ENCODE measurements around the gene ZNF639. TPM values are rescaled to one million over a fixed set of nuclear protein-coding genes. Genes with fewer than 3 reads are reported as not detected.
A peak's percentile ranks its signal among the peaks of the same experiment; 100 is the strongest.

ZNF639 gene
- total RNA-seq, 1 donor from 2014 or later: 40.2 TPM

DNA sequence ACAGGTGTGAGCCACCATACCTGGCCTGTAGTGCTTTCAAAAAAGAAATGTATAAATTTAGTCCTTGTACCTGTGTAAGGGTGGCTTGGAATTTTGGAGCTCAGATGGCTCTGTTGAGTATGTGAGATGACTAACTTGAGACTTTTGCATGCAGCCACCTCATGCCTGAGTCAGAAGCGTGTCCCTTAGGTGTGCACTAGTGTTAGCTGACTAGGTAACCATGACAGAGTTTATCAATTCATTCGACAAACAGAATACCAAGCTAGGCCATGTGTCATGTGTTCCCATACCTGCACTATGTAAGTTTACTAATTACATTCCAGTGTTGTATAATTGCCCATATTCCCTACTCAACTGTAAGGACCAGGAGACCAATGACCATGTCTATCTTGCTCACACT is 4.0 kb upstream of the ZNF639 start:
- Mint-ChIP-seq H3K27ac (no peak overlapping the region), H3K4me3 (no peak overlapping the region), H3K27me3 (ENCODE audit: low read depth) (no peaks in the 10 kb centered on the region), H3K36me3 (no peaks in the 10 kb centered on the region), H3K9me3 (no peaks in the 10 kb centered on the region), H3K4me1 (peaks cover 13% of the 10 kb centered on the region)
- DNase-seq (ENCODE audit: low spot score in 2 of 2, unreplicated experiment in 2 of 2): no peak
- TF ChIP-seq, protein P1, sequence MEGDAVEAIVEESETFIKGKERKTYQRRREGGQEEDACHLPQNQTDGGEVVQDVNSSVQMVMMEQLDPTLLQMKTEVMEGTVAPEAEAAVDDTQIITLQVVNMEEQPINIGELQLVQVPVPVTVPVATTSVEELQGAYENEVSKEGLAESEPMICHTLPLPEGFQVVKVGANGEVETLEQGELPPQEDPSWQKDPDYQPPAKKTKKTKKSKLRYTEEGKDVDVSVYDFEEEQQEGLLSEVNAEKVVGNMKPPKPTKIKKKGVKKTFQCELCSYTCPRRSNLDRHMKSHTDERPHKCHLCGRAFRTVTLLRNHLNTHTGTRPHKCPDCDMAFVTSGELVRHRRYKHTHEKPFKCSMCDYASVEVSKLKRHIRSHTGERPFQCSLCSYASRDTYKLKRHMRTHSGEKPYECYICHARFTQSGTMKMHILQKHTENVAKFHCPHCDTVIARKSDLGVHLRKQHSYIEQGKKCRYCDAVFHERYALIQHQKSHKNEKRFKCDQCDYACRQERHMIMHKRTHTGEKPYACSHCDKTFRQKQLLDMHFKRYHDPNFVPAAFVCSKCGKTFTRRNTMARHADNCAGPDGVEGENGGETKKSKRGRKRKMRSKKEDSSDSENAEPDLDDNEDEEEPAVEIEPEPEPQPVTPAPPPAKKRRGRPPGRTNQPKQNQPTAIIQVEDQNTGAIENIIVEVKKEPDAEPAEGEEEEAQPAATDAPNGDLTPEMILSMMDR (IDR thresholded peaks at IDR 0.05; ENCODE audit: unreplicated experiment): no peak

DNA sequence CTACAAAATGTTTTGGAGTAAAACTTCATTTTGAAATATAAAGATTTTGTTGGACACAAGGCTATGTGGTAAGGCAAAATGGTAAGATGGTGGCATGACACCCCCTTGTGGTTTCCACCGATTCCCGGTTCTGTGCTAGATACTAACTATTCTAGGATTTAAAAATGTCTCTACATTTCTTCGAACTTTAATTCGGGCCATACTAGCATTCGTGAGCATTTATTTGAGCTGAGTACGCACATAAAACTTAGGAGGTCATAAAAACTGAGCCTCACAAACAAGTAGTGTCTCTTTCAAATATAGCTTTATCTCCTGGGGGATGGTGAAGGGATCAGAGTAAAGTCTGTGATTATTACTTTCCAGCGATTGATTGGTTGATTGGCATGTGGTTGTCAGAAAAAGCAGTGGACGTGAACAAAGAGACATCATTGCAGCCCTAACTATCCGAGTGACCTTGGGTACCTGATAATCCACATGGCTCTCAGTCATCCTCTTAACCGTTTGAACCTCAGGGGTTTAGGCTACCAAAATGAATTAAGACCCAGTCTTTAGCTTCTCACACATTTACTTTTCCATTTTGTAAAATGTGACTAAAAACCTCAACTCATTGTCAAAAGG is 1.1 kb upstream of the ZNF639 start:
- TF ChIP-seq, protein P1 (IDR thresholded peaks at IDR 0.05; ENCODE audit: unreplicated experiment): no peak
- H3K27ac Mint-ChIP-seq: peak overlapping the region; percentile 82
- no peak for DNase-seq (ENCODE audit: low spot score in 2 of 2, unreplicated experiment in 2 of 2)
- no peaks in the 10 kb centered on the region for H3K9me3 Mint-ChIP-seq
- H3K4me3 Mint-ChIP-seq: peak overlapping the region; percentile 70
- H3K36me3 Mint-ChIP-seq: peaks cover 4% of the 10 kb centered on the region
- no peaks in the 10 kb centered on the region for H3K27me3 Mint-ChIP-seq (ENCODE audit: low read depth)
- peaks cover 27% of the 10 kb centered on the region for H3K4me1 Mint-ChIP-seq

DNA sequence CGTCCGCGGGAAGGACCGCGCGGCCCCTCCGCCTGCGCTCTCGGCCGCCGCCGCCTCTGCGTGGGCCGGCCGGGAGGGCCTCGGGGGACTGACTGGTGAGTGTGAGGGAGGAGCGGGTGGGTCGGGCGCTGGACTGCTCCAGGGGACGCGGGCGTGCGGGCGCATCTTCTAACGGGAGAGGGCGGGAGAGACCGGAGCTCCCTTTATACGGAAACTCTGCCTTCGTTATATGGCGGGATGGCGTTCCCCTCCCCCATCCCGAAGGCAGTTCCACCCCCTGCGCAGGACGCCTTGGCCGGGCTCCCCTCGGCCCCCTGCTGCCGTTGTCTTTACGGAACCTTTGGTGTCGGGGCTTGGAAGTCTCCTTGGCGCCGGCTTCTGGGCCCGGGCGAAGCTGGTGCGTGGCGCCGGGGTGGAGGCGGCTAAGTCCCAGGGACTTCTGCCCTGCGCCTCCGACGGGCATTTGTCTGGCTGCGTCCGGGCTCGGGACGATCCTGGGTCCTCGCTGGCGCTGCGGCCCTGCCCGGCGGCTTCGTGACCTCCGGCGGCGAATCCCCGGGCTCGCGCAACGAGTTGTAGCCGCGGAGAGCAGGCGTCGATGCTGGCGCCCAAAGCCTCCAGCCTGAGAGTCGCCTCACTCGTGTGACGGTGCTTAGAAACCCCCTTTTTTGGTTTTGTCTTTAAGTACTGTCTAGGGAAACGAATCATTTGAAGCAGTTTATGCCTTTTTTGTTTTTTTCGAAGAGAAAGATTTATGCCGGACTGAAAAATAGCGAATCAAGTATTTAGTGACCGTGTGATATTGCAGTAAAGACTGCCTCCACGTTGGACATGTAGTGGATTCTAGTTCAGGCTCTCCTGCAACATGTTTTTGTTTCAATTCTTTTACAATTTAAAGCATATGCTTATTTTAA is 623 bp downstream of the ZNF639 start:
- H3K4me3 Mint-ChIP-seq: peak overlapping the region; percentile 90
- peaks cover 7% of the 10 kb centered on the region for H3K36me3 Mint-ChIP-seq
- H3K4me1 Mint-ChIP-seq: peaks cover 27% of the 10 kb centered on the region
- peak; percentile 50 to 69 for DNase-seq (ENCODE audit: low spot score in 2 of 2, unreplicated experiment in 2 of 2)
- peak overlapping the region; percentile 92 for H3K27ac Mint-ChIP-seq
- no peaks in the 10 kb centered on the region for H3K27me3 Mint-ChIP-seq (ENCODE audit: low read depth)
- no peaks in the 10 kb centered on the region for H3K9me3 Mint-ChIP-seq
- TF ChIP-seq, protein P1 (IDR thresholded peaks at IDR 0.05; ENCODE audit: unreplicated experiment): no peak

DNA sequence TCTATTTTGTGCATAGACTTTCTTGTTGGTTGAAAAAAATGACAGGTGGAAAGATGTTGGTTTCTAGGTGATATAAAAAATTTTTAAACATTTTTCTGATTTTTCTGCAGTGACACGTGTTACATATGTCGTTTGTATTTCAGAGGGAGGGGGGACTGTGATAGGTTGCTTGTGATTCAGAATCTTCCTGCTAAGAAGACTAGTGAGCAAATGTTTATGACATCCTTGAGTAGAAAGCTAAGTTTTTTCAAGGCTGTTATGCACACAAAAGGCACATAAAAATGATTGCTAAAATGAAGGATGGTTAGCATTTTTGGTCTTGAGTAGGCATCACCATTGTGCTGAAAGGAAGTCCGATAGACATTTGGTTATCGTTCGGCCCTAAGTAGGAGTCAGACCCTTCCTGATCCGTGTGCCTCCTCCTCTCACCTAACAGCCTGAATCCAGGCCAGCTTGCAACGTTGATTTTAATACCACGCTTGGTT is 1.5 kb downstream of the ZNF639 start:
- Mint-ChIP-seq H3K27ac (peak overlapping the region; percentile 92), H3K9me3 (no peaks in the 10 kb centered on the region), H3K4me1 (peaks cover 27% of the 10 kb centered on the region), H3K4me3 (peak overlapping the region; percentile 90), H3K27me3 (ENCODE audit: low read depth) (no peaks in the 10 kb centered on the region), H3K36me3 (peaks cover 7% of the 10 kb centered on the region)
- TF ChIP-seq, protein P1 (IDR thresholded peaks at IDR 0.05; ENCODE audit: unreplicated experiment): no peak
- DNase-seq (ENCODE audit: low spot score in 2 of 2, unreplicated experiment in 2 of 2): no peak

DNA sequence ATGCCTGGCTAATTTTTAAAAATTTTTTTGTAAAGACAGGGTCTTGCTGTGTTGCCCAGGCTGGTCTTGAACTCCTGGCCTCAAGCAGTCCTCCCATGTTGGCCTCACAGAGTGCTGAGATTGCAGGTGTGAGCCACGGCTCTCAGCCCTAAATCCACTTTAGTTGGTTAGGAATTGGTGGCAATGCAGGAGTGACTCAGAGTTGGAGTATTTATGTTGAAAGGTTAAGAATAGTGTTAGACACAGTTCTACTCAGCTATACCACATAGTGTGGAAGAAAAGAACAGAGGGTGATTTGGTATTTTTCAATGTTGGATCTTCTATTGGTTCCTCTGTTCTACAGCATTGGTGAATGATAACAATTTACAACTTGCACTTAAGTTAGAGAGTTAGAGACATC is 7.6 kb downstream of the ZNF639 start:
- peaks cover 40% of the 10 kb centered on the region for H3K36me3 Mint-ChIP-seq
- no peaks in the 10 kb centered on the region for H3K27me3 Mint-ChIP-seq (ENCODE audit: low read depth)
- H3K4me3 Mint-ChIP-seq: no peak overlapping the region
- no peak overlapping the region for H3K27ac Mint-ChIP-seq
- no peaks in the 10 kb centered on the region for H3K4me1 Mint-ChIP-seq
- no peak for DNase-seq (ENCODE audit: low spot score in 2 of 2, unreplicated experiment in 2 of 2)
- H3K9me3 Mint-ChIP-seq: no peaks in the 10 kb centered on the region
- TF ChIP-seq, protein P1 (IDR thresholded peaks at IDR 0.05; ENCODE audit: unreplicated experiment): no peak
